ENCODE results near the gene TPO.
"Not testable (repeated sequence)": the region's sequence is repeated elsewhere in the genome, so short reads cannot be mapped to it uniquely, and the experiment has no call there.

The TPO gene

GRCh38 chr2:1516798-1517060 is 103.5 kb downstream of the TPO start:
- H2BK5ac ChIP-seq (ENCODE audit: low read depth, low read length, poor library complexity) = no peak overlapping the region
- H3K4ac ChIP-seq (ENCODE audit: low read depth, low read length) = no peak overlapping the region
- H4K12ac ChIP-seq (ENCODE audit: low read depth, low read length) = no peak overlapping the region
- H3K79me2 ChIP-seq (ENCODE audit: control insufficient read depth, insufficient read depth, low read length, poor library complexity) = no peaks in the 10 kb centered on the region
- no peak overlapping the region for H2AK5ac ChIP-seq (ENCODE audit: low read length)
- no CpG with 5 or more reads among the region's 7 CpGs for WGBS (ENCODE audit: extremely low coverage, insufficient coverage, insufficient read length)
- H3K36me3 ChIP-seq (ENCODE audit: control insufficient read depth in 1 of 2, insufficient read depth in 2 of 2, low read length in 2 of 2) = no peaks in the 10 kb centered on the region
- H3K14ac ChIP-seq (ENCODE audit: low read length) = no peak overlapping the region
- H3K79me1 ChIP-seq (ENCODE audit: low read length) = no peaks in the 10 kb centered on the region
- H4K91ac ChIP-seq (ENCODE audit: low read depth, low read length) = no peak overlapping the region
- H2BK12ac ChIP-seq (ENCODE audit: low read length) = no peak overlapping the region
- H3K9ac ChIP-seq (ENCODE audit: low read length) = no peak overlapping the region
- H3K23ac ChIP-seq (ENCODE audit: low read length) = no peak overlapping the region
- H3K18ac ChIP-seq (ENCODE audit: low read length) = no peak overlapping the region
- H3K27me3 ChIP-seq (ENCODE audit: insufficient read depth, low read length) = no peaks in the 10 kb centered on the region
- H3K9me3 ChIP-seq (ENCODE audit: insufficient read depth, low read depth, low read length) = no peaks in the 10 kb centered on the region
- no peak overlapping the region for H3K4me2 ChIP-seq (ENCODE audit: low read length)
- no peak overlapping the region for H4K8ac ChIP-seq (ENCODE audit: low read depth, low read length)
- H2AFZ ChIP-seq (ENCODE audit: insufficient read depth, low read length, poor library complexity) = no peak overlapping the region
- no peak overlapping the region for H3K4me3 ChIP-seq (ENCODE audit: low read depth, low read length)
- H3K4me1 ChIP-seq (ENCODE audit: control insufficient read depth in 1 of 2, insufficient read depth in 2 of 2, low read length in 2 of 2) = no peaks in the 10 kb centered on the region
- no peak overlapping the region for H3K27ac ChIP-seq (ENCODE audit: low read depth, low read length)
- no peak for DNase-seq
- H2BK120ac ChIP-seq (ENCODE audit: insufficient read depth, low read length, poor library complexity) = no peak overlapping the region

- H3K4me2 ChIP-seq (ENCODE audit: low read length); H2BK12ac ChIP-seq (ENCODE audit: low read length); H2BK120ac ChIP-seq (ENCODE audit: insufficient read depth, low read length, poor library complexity); H3K9ac ChIP-seq (ENCODE audit: low read length); H3K79me1 ChIP-seq (ENCODE audit: low read length); H4K91ac ChIP-seq (ENCODE audit: low read depth, low read length); H3K79me2 ChIP-seq (ENCODE audit: control insufficient read depth, insufficient read depth, low read length, poor library complexity); H3K14ac ChIP-seq (ENCODE audit: low read length); H4K12ac ChIP-seq (ENCODE audit: low read depth, low read length); H2BK5ac ChIP-seq (ENCODE audit: low read depth, low read length, poor library complexity); H3K27ac ChIP-seq (ENCODE audit: low read depth, low read length); H3K27me3 ChIP-seq (ENCODE audit: insufficient read depth, low read length); DNase-seq; H3K18ac ChIP-seq (ENCODE audit: low read length); H2AK5ac ChIP-seq (ENCODE audit: low read length); H3K9me3 ChIP-seq (ENCODE audit: insufficient read depth, low read depth, low read length); H2AFZ ChIP-seq (ENCODE audit: insufficient read depth, low read length, poor library complexity); H3K4ac ChIP-seq (ENCODE audit: low read depth, low read length); H4K8ac ChIP-seq (ENCODE audit: low read depth, low read length); H3K36me3 ChIP-seq (ENCODE audit: control insufficient read depth in 1 of 2, insufficient read depth in 2 of 2, low read length in 2 of 2); H3K4me3 ChIP-seq (ENCODE audit: low read depth, low read length); H3K23ac ChIP-seq (ENCODE audit: low read length); H3K4me1 ChIP-seq (ENCODE audit: control insufficient read depth in 1 of 2, insufficient read depth in 2 of 2, low read length in 2 of 2): not testable (repeated sequence)
- WGBS (ENCODE audit: extremely low coverage, insufficient coverage, insufficient read length) = no CpG with 5 or more reads among the region's 5 CpGs
Measured at GRCh38 chr2:1517291-1517690, 104.0 kb downstream of the TPO start.

- H2AFZ ChIP-seq (ENCODE audit: insufficient read depth, low read length, poor library complexity) = no peak overlapping the region
- no peak overlapping the region for H2BK120ac ChIP-seq (ENCODE audit: insufficient read depth, low read length, poor library complexity)
- no peaks in the 10 kb centered on the region for H3K36me3 ChIP-seq (ENCODE audit: control insufficient read depth in 1 of 2, insufficient read depth in 2 of 2, low read length in 2 of 2)
- H3K23ac ChIP-seq (ENCODE audit: low read length) = no peak overlapping the region
- H3K27ac ChIP-seq (ENCODE audit: low read depth, low read length) = no peak overlapping the region
- no peak overlapping the region for H4K91ac ChIP-seq (ENCODE audit: low read depth, low read length)
- H3K4me2 ChIP-seq (ENCODE audit: low read length) = no peak overlapping the region
- no CpG with 5 or more reads among the region's 5 CpGs for WGBS (ENCODE audit: extremely low coverage, insufficient coverage, insufficient read length)
- no peaks in the 10 kb centered on the region for H3K79me2 ChIP-seq (ENCODE audit: control insufficient read depth, insufficient read depth, low read length, poor library complexity)
- no peak overlapping the region for H4K8ac ChIP-seq (ENCODE audit: low read depth, low read length)
- H2AK5ac ChIP-seq (ENCODE audit: low read length) = no peak overlapping the region
- H3K4me1 ChIP-seq (ENCODE audit: control insufficient read depth in 1 of 2, insufficient read depth in 2 of 2, low read length in 2 of 2) = no peaks in the 10 kb centered on the region
- no peak for DNase-seq
- no peak overlapping the region for H3K4me3 ChIP-seq (ENCODE audit: low read depth, low read length)
- H3K18ac ChIP-seq (ENCODE audit: low read length) = no peak overlapping the region
- no peak overlapping the region for H3K4ac ChIP-seq (ENCODE audit: low read depth, low read length)
- H3K27me3 ChIP-seq (ENCODE audit: insufficient read depth, low read length) = no peaks in the 10 kb centered on the region
- no peak overlapping the region for H2BK12ac ChIP-seq (ENCODE audit: low read length)
- H2BK5ac ChIP-seq (ENCODE audit: low read depth, low read length, poor library complexity) = no peak overlapping the region
- no peaks in the 10 kb centered on the region for H3K79me1 ChIP-seq (ENCODE audit: low read length)
- no peaks in the 10 kb centered on the region for H3K9me3 ChIP-seq (ENCODE audit: insufficient read depth, low read depth, low read length)
- H4K12ac ChIP-seq (ENCODE audit: low read depth, low read length) = no peak overlapping the region
- no peak overlapping the region for H3K9ac ChIP-seq (ENCODE audit: low read length)
- no peak overlapping the region for H3K14ac ChIP-seq (ENCODE audit: low read length)
Measured at GRCh38 chr2:1517786-1518185, 104.5 kb downstream of the TPO start.

- H3K36me3 ChIP-seq (ENCODE audit: control insufficient read depth in 1 of 2, insufficient read depth in 2 of 2, low read length in 2 of 2) = no peaks in the 10 kb centered on the region
- H3K14ac ChIP-seq (ENCODE audit: low read length) = no peak overlapping the region
- WGBS (ENCODE audit: extremely low coverage, insufficient coverage, insufficient read length) = no CpG with 5 or more reads among the region's 3 CpGs
Measured at GRCh38 chr2:1518331-1518803, 105.1 kb downstream of the TPO start.

More at GRCh38 chr2:1518331-1518803, 105.1 kb downstream of the TPO start:
- Histone ChIP-seq H3K23ac (ENCODE audit: low read length) (no peak overlapping the region), H3K27me3 (ENCODE audit: insufficient read depth, low read length) (no peaks in the 10 kb centered on the region), H3K79me1 (ENCODE audit: low read length) (no peaks in the 10 kb centered on the region), H2AK5ac (ENCODE audit: low read length) (no peak overlapping the region), H2BK120ac (ENCODE audit: insufficient read depth, low read length, poor library complexity) (no peak overlapping the region), H4K91ac (ENCODE audit: low read depth, low read length) (no peak overlapping the region), H3K4me1 (ENCODE audit: control insufficient read depth in 1 of 2, insufficient read depth in 2 of 2, low read length in 2 of 2) (no peaks in the 10 kb centered on the region), H3K4me3 (ENCODE audit: low read depth, low read length) (no peak overlapping the region), H3K18ac (ENCODE audit: low read length) (no peak overlapping the region), H2BK5ac (ENCODE audit: low read depth, low read length, poor library complexity) (no peak overlapping the region), H3K4me2 (ENCODE audit: low read length) (no peak overlapping the region), H4K8ac (ENCODE audit: low read depth, low read length) (no peak overlapping the region), H3K4ac (ENCODE audit: low read depth, low read length) (no peak overlapping the region), H3K79me2 (ENCODE audit: control insufficient read depth, insufficient read depth, low read length, poor library complexity) (no peaks in the 10 kb centered on the region), H3K9me3 (ENCODE audit: insufficient read depth, low read depth, low read length) (no peaks in the 10 kb centered on the region), H3K27ac (ENCODE audit: low read depth, low read length) (no peak overlapping the region), H2BK12ac (ENCODE audit: low read length) (no peak overlapping the region), H2AFZ (ENCODE audit: insufficient read depth, low read length, poor library complexity) (no peak overlapping the region), H4K12ac (ENCODE audit: low read depth, low read length) (no peak overlapping the region), H3K9ac (ENCODE audit: low read length) (no peak overlapping the region)
- no peak for DNase-seq
